Neural cell (in vitro differentiated cells): ENCODE measurements around the gene SLC9B1. TPM values are rescaled to one million over a fixed set of nuclear protein-coding genes. Genes with fewer than 3 reads are reported as not detected.
"Not testable (repeated sequence)": the region's sequence is repeated elsewhere in the genome, so short reads cannot be mapped to it uniquely, and the experiment has no call there.

Experiments used
- H2AFZ ChIP-seq: fragments of 200-600, 300-800 bp; sonication (generic), shearing (Covaris generic); 2 replicates; pipeline ENCODE4 v1.6.0; 2014; ENCODE audit warnings: low read depth, mild to moderate bottlenecking, antibody characterized with exemption, low read length, moderate library complexity
- H3F3A ChIP-seq: fragments of 200-600 bp; shearing (Covaris generic); 2 replicates; pipeline ENCODE4 v1.6.1; 2016; ENCODE audit warnings: mild to moderate bottlenecking, moderate library complexity, mixed read lengths, antibody characterized with exemption, low read length; ENCODE audit not compliant: insufficient read depth, poor library complexity, severe bottlenecking
- H3K27ac ChIP-seq: fragments of 200-600, 300-800 bp; sonication (generic), shearing (Covaris generic); 2 replicates; pipeline ENCODE4 v1.5.1; 2014; ENCODE audit warnings: mild to moderate bottlenecking, low read length, moderate library complexity
- H3K27me3 ChIP-seq: fragments of 300-800, 200-600 bp; sonication (generic), shearing (Covaris generic); 2 replicates; pipeline ENCODE4 v1.6.0; 2014; ENCODE audit warnings: mild to moderate bottlenecking, low read depth, low read length, moderate library complexity; ENCODE audit not compliant: insufficient read depth
- H3K36me3 ChIP-seq: fragments of 300-800, 200-600 bp; sonication (generic), shearing (Covaris generic); 2 replicates; pipeline ENCODE4 v1.5.1; 2014; ENCODE audit warnings: mild to moderate bottlenecking, antibody characterized with exemption, low read length, moderate library complexity; ENCODE audit not compliant: insufficient read depth
- H3K4me2 ChIP-seq: fragments of 300-800, 200-600 bp; sonication (generic), shearing (Covaris generic); 2 replicates; pipeline ENCODE4 v1.6.0; 2014; ENCODE audit warnings: mild to moderate bottlenecking, low read length
- H3K4me3 ChIP-seq: fragments of 300-800, 200-600 bp; sonication (generic), shearing (Covaris generic); 2 replicates; pipeline ENCODE4 v1.5.1; 2014; ENCODE audit warnings: mild to moderate bottlenecking, low read length, moderate library complexity
- H3K79me2 ChIP-seq: fragments of 200-600 bp; shearing (Covaris generic); replicated peaks from 2 replicates; pipeline ENCODE4 v1.6.0; 2014; ENCODE audit warnings: mild to moderate bottlenecking, low read length, moderate library complexity; ENCODE audit not compliant: insufficient read depth
- H3K9ac ChIP-seq: fragments of 300-800, 200-600 bp; sonication (generic), shearing (Covaris generic); 2 replicates; pipeline ENCODE4 v1.6.1; 2016; ENCODE audit warnings: mild to moderate bottlenecking, low read length, mixed read lengths
- H3K9me2 ChIP-seq: fragments of 200-600 bp; shearing (Covaris generic); 2 replicates; pipeline ENCODE4 v1.6.1; 2016; ENCODE audit warnings: mild to moderate bottlenecking, low read length, mixed read lengths; ENCODE audit not compliant: insufficient read depth
- H3K9me3 ChIP-seq: fragments of 200-600, 300-800 bp; sonication (generic), shearing (Covaris generic); 2 replicates; pipeline ENCODE4 v1.6.1; 2016; ENCODE audit warnings: mild to moderate bottlenecking, mixed run types, low read length, moderate library complexity, mixed read lengths
- H4K20me1 ChIP-seq: fragments of 200-600 bp; shearing (Covaris generic); 2 replicates; pipeline ENCODE4 v1.6.1; 2016; ENCODE audit warnings: mild to moderate bottlenecking, mixed run types; ENCODE audit not compliant: insufficient read depth
- CTCF ChIP-seq: fragments of 450-650 bp; IDR thresholded peaks from 2 replicates; pipeline ENCODE4 v1.5.1; 2014; ENCODE audit warnings: antibody characterized with exemption, mild to moderate bottlenecking, moderate library complexity; ENCODE audit not compliant: poor library complexity, severe bottlenecking
- EP300 ChIP-seq: fragments of 450-650 bp; conservative IDR thresholded peaks from 2 replicates; pipeline ENCODE4 v1.6.1; 2014; ENCODE audit warnings: antibody characterized with exemption, mild to moderate bottlenecking, moderate library complexity; ENCODE audit not compliant: poor library complexity, severe bottlenecking
- EZH2 ChIP-seq: fragments of 200-600, 300-800 bp; shearing (Covaris generic), sonication (generic); IDR thresholded peaks from 2 replicates; pipeline ENCODE4 v1.6.1; 2014; ENCODE audit warnings: antibody characterized with exemption, low read length, borderline replicate concordance, mild to moderate bottlenecking; ENCODE audit not compliant: insufficient read depth, poor library complexity, severe bottlenecking
- MXI1 ChIP-seq: fragments of 450-650 bp; conservative IDR thresholded peaks from 2 replicates; pipeline ENCODE4 v1.6.1; 2014; ENCODE audit warnings: antibody characterized with exemption, mild to moderate bottlenecking; ENCODE audit not compliant: poor library complexity, severe bottlenecking
- POLR2AphosphoS5 ChIP-seq: IDR thresholded peaks from 2 replicates; pipeline ENCODE4 v1.6.1; 2012
- RAD21 ChIP-seq: fragments of 450-650 bp; conservative IDR thresholded peaks from 2 replicates; pipeline ENCODE4 v1.6.1; 2014; ENCODE audit warnings: antibody characterized with exemption, mild to moderate bottlenecking, moderate library complexity
- REST ChIP-seq: IDR thresholded peaks from 2 replicates; pipeline ENCODE4 v1.6.1; 2012; ENCODE audit warnings: borderline replicate concordance
- SMC3 ChIP-seq: fragments of 450-650 bp; conservative IDR thresholded peaks from 2 replicates; pipeline ENCODE4 v1.6.1; 2014; ENCODE audit warnings: antibody characterized with exemption, mild to moderate bottlenecking, moderate library complexity; ENCODE audit not compliant: poor library complexity
- TAF1 ChIP-seq: IDR thresholded peaks from 2 replicates; pipeline ENCODE4 v1.6.1; 2012; ENCODE audit warnings: low read depth
- polyA plus RNA-seq: library from polyadenylated mRNA; depleted of rRNA; stranded (reverse); fragments of >200 nt; gene quantifications from 2 replicates; pipeline ENCODE4 v1.2.3, GENCODE V29; 2014

The SLC9B1 gene
- polyA plus RNA-seq, 1 donor from 2014 or later: not detected

- no peak overlapping the region for H3K9ac ChIP-seq
- H3K27me3 ChIP-seq: no peaks in the 10 kb centered on the region
- no peak overlapping the region for H3K27ac ChIP-seq
- peaks cover 9% of the 10 kb centered on the region for H3F3A ChIP-seq
- H3K4me3 ChIP-seq: peak overlapping the region; percentile 70
- TF ChIP-seq CTCF (no peak), TAF1 (no peak), RAD21 (no peak), SMC3 (no peak), EZH2 (no peak), POLR2AphosphoS5 (no peak)
- peaks cover 16% of the 10 kb centered on the region for H3K79me2 ChIP-seq
- H4K20me1 ChIP-seq: no peaks in the 10 kb centered on the region
- no peaks in the 10 kb centered on the region for H3K9me3 ChIP-seq
- H3K4me2 ChIP-seq: peak overlapping the region; percentile 9
- no peaks in the 10 kb centered on the region for H3K36me3 ChIP-seq
- no peaks in the 10 kb centered on the region for H3K9me2 ChIP-seq
- H2AFZ ChIP-seq: no peak overlapping the region
These were observed 152.0 kb downstream of the SLC9B1 start for GRCh38 chr4:102867278-102868152.

- not testable (repeated sequence) for H4K20me1 ChIP-seq, H3K27ac ChIP-seq, H3K9me2 ChIP-seq, H3K9me3 ChIP-seq, H3K4me3 ChIP-seq, H3K4me2 ChIP-seq, H3K79me2 ChIP-seq, H3K9ac ChIP-seq, H3K27me3 ChIP-seq, H3K36me3 ChIP-seq, H3F3A ChIP-seq, H2AFZ ChIP-seq
These were observed 154.2 kb downstream of the SLC9B1 start for GRCh38 chr4:102865327-102865726.

GRCh38 chr4:102862747-102863146, 156.8 kb downstream of the SLC9B1 start:
- Histone ChIP-seq H3K9me3 (no peaks in the 10 kb centered on the region), H3K4me2 (no peak overlapping the region), H3K9me2 (no peaks in the 10 kb centered on the region), H2AFZ (no peak overlapping the region), H4K20me1 (no peaks in the 10 kb centered on the region), H3K36me3 (no peaks in the 10 kb centered on the region), H3K27ac (no peak overlapping the region), H3K27me3 (no peaks in the 10 kb centered on the region), H3K9ac (no peak overlapping the region), H3K79me2 (no peaks in the 10 kb centered on the region), H3K4me3 (no peak overlapping the region), H3F3A (no peaks in the 10 kb centered on the region)
- TF ChIP-seq RAD21 (no peak), EP300 (no peak), REST (no peak), SMC3 (no peak), EZH2 (no peak), MXI1 (no peak), CTCF (no peak), POLR2AphosphoS5 (no peak), TAF1 (no peak)
